ENCODE data around the gene TMX3.

The TMX3 gene

DNA sequence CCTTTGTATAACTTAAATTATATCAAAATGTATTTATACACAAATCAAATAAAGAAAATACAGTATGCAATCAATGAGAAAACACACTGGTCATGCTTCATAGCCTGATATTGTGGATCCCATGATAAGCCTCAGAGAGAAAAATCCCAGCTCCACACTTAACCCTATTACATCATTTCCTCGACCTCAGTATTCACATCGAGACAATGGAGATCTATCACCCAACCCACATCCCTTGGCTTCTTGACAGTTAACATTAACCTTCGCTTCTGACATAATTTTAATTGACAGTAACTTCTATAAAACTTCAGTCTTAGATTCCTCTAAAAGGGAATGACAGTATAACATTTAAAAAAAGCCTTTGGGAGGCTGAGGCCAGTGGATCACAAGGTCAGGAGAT is 11.6 kb downstream of the TMX3 start:
- Histone ChIP-seq H3K4me1 (ENCODE audit: insufficient read depth, low read length, severe bottlenecking) (no peaks in the 10 kb centered on the region), H3K27ac (ENCODE audit: low read depth, low read length, poor library complexity, severe bottlenecking) (no peak overlapping the region), H3K27me3 (ENCODE audit: insufficient read depth, low read length) (no peaks in the 10 kb centered on the region), H3K4me2 (ENCODE audit: low read length) (no peak overlapping the region), H3K9ac (ENCODE audit: low read length) (no peak overlapping the region), H3K9me2 (ENCODE audit: low read depth, low read length) (no peaks in the 10 kb centered on the region), H3K9me3 (ENCODE audit: low read length) (no peaks in the 10 kb centered on the region), H2AFZ (ENCODE audit: low read length) (no peak overlapping the region), H3K4me3 (ENCODE audit: low read depth, low read length, poor library complexity, severe bottlenecking) (no peak overlapping the region), H4K20me1 (ENCODE audit: insufficient read depth, low read length) (no peaks in the 10 kb centered on the region), H3K36me3 (ENCODE audit: insufficient read depth, low read length) (peaks cover 81% of the 10 kb centered on the region), H3F3A (ENCODE audit: insufficient read depth, low read length) (no peaks in the 10 kb centered on the region), H3K79me2 (ENCODE audit: insufficient read depth, low read length) (no peaks in the 10 kb centered on the region; the same call in 1 of the 2 replicates)
- TF ChIP-seq CTCF (IDR thresholded peaks at IDR 0.05; ENCODE audit: low read length) (no peak), EZH2 (IDR thresholded peaks at IDR 0.05; ENCODE audit: borderline replicate concordance, low read length) (no peak)

DNA sequence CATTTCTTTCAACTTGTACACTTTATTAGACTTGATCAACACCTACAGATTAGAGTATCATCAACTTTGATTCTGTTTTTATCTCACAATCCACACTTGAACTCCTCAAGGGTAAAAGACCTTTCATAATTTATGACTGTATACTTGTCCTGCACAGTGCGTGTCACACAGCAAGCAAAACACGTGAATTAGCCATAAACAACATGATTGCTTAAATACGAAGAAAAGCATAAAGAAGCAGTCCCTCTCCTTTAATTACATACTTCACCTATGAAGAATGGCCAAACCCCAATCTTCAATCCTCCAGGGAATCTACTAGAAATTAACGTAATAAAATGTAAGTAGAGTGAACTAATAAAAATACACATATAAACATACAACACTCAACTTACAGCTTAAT is 13.6 kb downstream of the TMX3 start:
- Histone ChIP-seq H3F3A (ENCODE audit: insufficient read depth, low read length) (no peaks in the 10 kb centered on the region), H3K4me3 (ENCODE audit: low read depth, low read length, poor library complexity, severe bottlenecking) (no peak overlapping the region), H3K27me3 (ENCODE audit: insufficient read depth, low read length) (no peaks in the 10 kb centered on the region), H4K20me1 (ENCODE audit: insufficient read depth, low read length) (no peaks in the 10 kb centered on the region), H3K4me1 (ENCODE audit: insufficient read depth, low read length, severe bottlenecking) (no peaks in the 10 kb centered on the region), H3K9me2 (ENCODE audit: low read depth, low read length) (no peaks in the 10 kb centered on the region), H3K4me2 (ENCODE audit: low read length) (no peak overlapping the region), H3K79me2 (ENCODE audit: insufficient read depth, low read length) (no peaks in the 10 kb centered on the region; the same call in 1 of the 2 replicates), H3K36me3 (ENCODE audit: insufficient read depth, low read length) (peaks cover 81% of the 10 kb centered on the region), H3K27ac (ENCODE audit: low read depth, low read length, poor library complexity, severe bottlenecking) (no peak overlapping the region), H2AFZ (ENCODE audit: low read length) (no peak overlapping the region), H3K9ac (ENCODE audit: low read length) (no peak overlapping the region), H3K9me3 (ENCODE audit: low read length) (no peaks in the 10 kb centered on the region)
- TF ChIP-seq EZH2 (IDR thresholded peaks at IDR 0.05; ENCODE audit: borderline replicate concordance, low read length) (no peak), CTCF (IDR thresholded peaks at IDR 0.05; ENCODE audit: low read length) (no peak)

- Histone ChIP-seq H3F3A (ENCODE audit: insufficient read depth, low read length) (no peaks in the 10 kb centered on the region), H3K27me3 (ENCODE audit: insufficient read depth, low read length) (no peaks in the 10 kb centered on the region), H3K4me2 (ENCODE audit: low read length) (no peak overlapping the region), H3K9me3 (ENCODE audit: low read length) (no peaks in the 10 kb centered on the region), H3K9me2 (ENCODE audit: low read depth, low read length) (no peaks in the 10 kb centered on the region), H4K20me1 (ENCODE audit: insufficient read depth, low read length) (no peaks in the 10 kb centered on the region), H3K4me3 (ENCODE audit: low read depth, low read length, poor library complexity, severe bottlenecking) (no peak overlapping the region), H3K79me2 (ENCODE audit: insufficient read depth, low read length) (no peaks in the 10 kb centered on the region; the same call in 1 of the 2 replicates), H3K4me1 (ENCODE audit: insufficient read depth, low read length, severe bottlenecking) (no peaks in the 10 kb centered on the region), H3K27ac (ENCODE audit: low read depth, low read length, poor library complexity, severe bottlenecking) (no peak overlapping the region), H3K9ac (ENCODE audit: low read length) (no peak overlapping the region), H2AFZ (ENCODE audit: low read length) (no peak overlapping the region), H3K36me3 (ENCODE audit: insufficient read depth, low read length) (peaks cover 82% of the 10 kb centered on the region)
- TF ChIP-seq CTCF (IDR thresholded peaks at IDR 0.05; ENCODE audit: low read length) (no peak), EZH2 (IDR thresholded peaks at IDR 0.05; ENCODE audit: borderline replicate concordance, low read length) (no peak)
Observed at GRCh38 chr18:68699043-68699442, 15.9 kb downstream of the TMX3 start.

Data from OCI-LY1 (cell line).